HepG2 (cell line): ENCODE results near the gene SMIM22. TPM values are rescaled to one million over a fixed set of nuclear protein-coding genes. Genes with fewer than 3 reads are reported as not detected.

ENCODE experiments used
- ARNT ChIP-seq: fragments of 450-650 bp; IDR thresholded peaks from 2 replicates; pipeline ENCODE4 v1.6.1; 2017
- ATF5 ChIP-seq: sonication (generic); formaldehyde crosslinking; IDR thresholded peaks from 2 replicates; pipeline ENCODE4 v1.4.0; 2020; ENCODE audit warnings: mild to moderate bottlenecking, low read depth, missing genetic modification reagents
- CBFB ChIP-seq: sonication (generic); formaldehyde crosslinking; IDR thresholded peaks from 2 replicates; pipeline ENCODE4 v1.4.0; 2020; ENCODE audit warnings: missing genetic modification reagents
- CERS6 ChIP-seq: sonication (generic); formaldehyde crosslinking; IDR thresholded peaks from 2 replicates; pipeline ENCODE4 v1.5.0; 2020; ENCODE audit warnings: missing genetic modification reagents
- ELF4 ChIP-seq: sonication (generic); formaldehyde crosslinking; IDR thresholded peaks from 2 replicates; pipeline ENCODE4 v1.5.0; 2020; ENCODE audit warnings: missing genetic modification reagents, mild to moderate bottlenecking, moderate library complexity, borderline replicate concordance
- FOXK2 ChIP-seq: fragments of 450-650 bp; IDR thresholded peaks from 2 replicates; pipeline ENCODE4 v1.6.1; 2016
- FUBP1 ChIP-seq: sonication (generic); formaldehyde crosslinking; IDR thresholded peaks from 2 replicates; pipeline ENCODE4 v1.5.1; 2020; ENCODE audit warnings: missing genetic modification reagents, mild to moderate bottlenecking, borderline replicate concordance
- GRHL1 ChIP-seq: sonication (generic); formaldehyde crosslinking; conservative IDR thresholded peaks from 2 replicates; pipeline ENCODE4 v1.8.0; 2022; ENCODE audit warnings: missing genetic modification reagents
- GTF3A ChIP-seq: sonication (generic); formaldehyde crosslinking; conservative IDR thresholded peaks from 2 replicates; pipeline ENCODE4 v1.4.0; 2020; ENCODE audit warnings: mild to moderate bottlenecking, missing genetic modification reagents
- KDM3A ChIP-seq: IDR thresholded peaks from 2 replicates; pipeline ENCODE4 v1.6.1; 2018; ENCODE audit warnings: low read depth, missing compliant biosample characterization
- RFXANK ChIP-seq: IDR thresholded peaks from 2 replicates; pipeline ENCODE4 v1.6.1; 2016
- SKI ChIP-seq: fragments of 450-650 bp; IDR thresholded peaks from one replicate; pipeline ENCODE4 v1.6.1; 2018; ENCODE audit warnings: mild to moderate bottlenecking; ENCODE audit not compliant: partially characterized antibody
- XRCC5 ChIP-seq: fragments of 200-400 bp; formaldehyde crosslinking; optimal IDR thresholded peaks from 2 replicates; pipeline ENCODE3; 2017; ENCODE audit warnings: mild to moderate bottlenecking, low read length
- ZBTB44 ChIP-seq: sonication (generic); formaldehyde crosslinking; IDR thresholded peaks from 2 replicates; pipeline ENCODE4 v1.4.0; 2020; ENCODE audit warnings: missing genetic modification reagents
- ZC3H4 ChIP-seq: sonication (generic); formaldehyde crosslinking; IDR thresholded peaks from 2 replicates; pipeline ENCODE4 v1.4.0; 2020; ENCODE audit warnings: missing genetic modification reagents, borderline replicate concordance
- ZNF292 ChIP-seq: sonication (generic); formaldehyde crosslinking; IDR thresholded peaks from 2 replicates; pipeline ENCODE4 v1.8.1; 2022; ENCODE audit warnings: mild to moderate bottlenecking, low read depth, missing genetic modification reagents, borderline replicate concordance
- ZNF446 ChIP-seq: sonication (generic); formaldehyde crosslinking; IDR thresholded peaks from 2 replicates; pipeline ENCODE4 v1.5.0; 2020; ENCODE audit warnings: mild to moderate bottlenecking, missing genetic modification reagents
- ZNF510 ChIP-seq: sonication (generic); formaldehyde crosslinking; IDR thresholded peaks from 2 replicates; pipeline ENCODE4 v1.4.0; 2020; ENCODE audit warnings: low read depth, mild to moderate bottlenecking, missing genetic modification reagents
- ZNF577 ChIP-seq: sonication (generic); formaldehyde crosslinking; IDR thresholded peaks from 2 replicates; pipeline ENCODE4 v1.4.0; 2020; ENCODE audit warnings: mild to moderate bottlenecking, low read depth, missing genetic modification reagents, borderline replicate concordance
- ZNF597 ChIP-seq: sonication (generic); formaldehyde crosslinking; IDR thresholded peaks from 2 replicates; pipeline ENCODE4 v1.5.0; 2020; ENCODE audit warnings: missing genetic modification reagents
- ZNF7 ChIP-seq: IDR thresholded peaks from 2 replicates; pipeline ENCODE4 v1.6.1; 2016; ENCODE audit warnings: missing biosample characterization, missing genetic modification reagents
- ZNF703 ChIP-seq: sonication (generic); formaldehyde crosslinking; IDR thresholded peaks from 2 replicates; pipeline ENCODE4 v1.5.1; 2020; ENCODE audit warnings: missing genetic modification reagents, mild to moderate bottlenecking, moderate library complexity, borderline replicate concordance
- ZSCAN21 ChIP-seq: sonication (generic); formaldehyde crosslinking; IDR thresholded peaks from 2 replicates; pipeline ENCODE4 v1.8.0; 2022; ENCODE audit warnings: mild to moderate bottlenecking, missing genetic modification reagents, moderate library complexity, borderline replicate concordance
- polyA plus RNA-seq, 8 experiments: library from polyadenylated mRNA; depleted of rRNA in 3 of 8; stranded (reverse) in 7 of 8; unstranded in 1 of 8; fragments of >200 nt; fragmentation: Illumina TruSeq in 4 of 8; extraction: Trizol in 4 of 8; gene quantifications; 2 replicates each; pipeline versions ENCODE4 v1.2.1 to v1.2.3, GENCODE V29; 2011 to 2016; ENCODE audit warnings: low read depth in 4 of 8, missing spikeins in 1 of 8, mixed read lengths in 1 of 8; ENCODE audit not compliant: insufficient read depth in 1 of 8
- total RNA-seq, 5 experiments: library from RNA; depleted of rRNA; stranded (reverse); fragments of >200 nt; fragmentation: Illumina TruSeq; extraction: Trizol; gene quantifications; 2 replicates each; pipeline ENCODE4 v1.2.3, GENCODE V29; 2016; ENCODE audit warnings: low read depth in 1 of 5

SMIM22 gene
- total and polyA plus RNA-seq, 2 of the 13 experiments (the other 11 are each of a cell fraction or from before 2014, with no cell fraction given): not detected

GRCh38 chr16:4802659-4803287 is 7.6 kb downstream of the SMIM22 start (continued):
- TF ChIP-seq ZBTB44 (no peak), ZC3H4 (CRISPR knock-in tag) (no peak), GRHL1 (CRISPR knock-in tag) (no peak), KDM3A (no peak), XRCC5 (no peak), FUBP1 (CRISPR knock-in tag) (no peak), ZNF446 (CRISPR knock-in tag) (no peak), ARNT (no peak), ZSCAN21 (CRISPR knock-in tag) (peak; percentile 22; the same call in 1 of the 2 replicates), SKI (no peak), ZNF703 (CRISPR knock-in tag) (no peak), ZNF597 (no peak), ZNF292 (no peak), ZNF7 (CRISPR knock-in tag) (no peak), CBFB (CRISPR knock-in tag) (no peak), RFXANK (CRISPR knock-in tag) (no peak), ATF5 (CRISPR knock-in tag) (no peak), CERS6 (CRISPR knock-in tag) (no peak), ELF4 (no peak), GTF3A (CRISPR knock-in tag) (no peak), ZNF577 (no peak), FOXK2 (no peak), ZNF510 (CRISPR knock-in tag) (no peak)
